ENCODE results near the gene PROSER3.
A peak's percentile ranks its signal among the peaks of the same experiment; 100 is the strongest.

Gene PROSER3

DNA sequence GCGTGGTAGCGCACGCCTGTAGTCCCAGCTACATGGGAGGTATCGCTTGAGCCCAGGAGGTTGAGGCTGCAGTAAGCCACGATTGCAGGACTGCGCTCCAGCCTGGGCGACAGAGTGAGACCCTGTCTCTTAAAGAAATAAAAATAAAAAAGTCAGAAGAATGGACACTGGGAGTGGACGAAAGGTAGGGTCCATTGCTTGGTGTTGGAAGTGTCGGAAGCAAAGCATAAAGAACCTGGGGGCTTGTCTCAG is 17.0 kb downstream of the PROSER3 start:
- peak overlapping the region; percentile 87 for H3K4me3 ChIP-seq (replicated peaks; ENCODE audit: insufficient read depth, low read length)
- no peak for TF ChIP-seq SPI1 (IDR thresholded peaks at IDR 0.05; ENCODE audit: borderline replicate concordance, low read depth)
- no peak for TF ChIP-seq GABPA (IDR thresholded peaks at IDR 0.05; ENCODE audit: low read depth)
- TF ChIP-seq CTCF (IDR thresholded peaks at IDR 0.05; ENCODE audit: insufficient read depth, low read length): no peak
- TF ChIP-seq REST (IDR thresholded peaks at IDR 0.05; ENCODE audit: insufficient replicate concordance, low read depth): no peak
- no peak for TF ChIP-seq POLR2AphosphoS5 (IDR thresholded peaks at IDR 0.05; ENCODE audit: low read depth)
- no peak overlapping the region for H3K27ac ChIP-seq (replicated peaks)
- DNase-seq (ENCODE audit: low read depth in 1 of 2, low spot score in 1 of 2): no peak
- no peaks in the 10 kb centered on the region for H3K27me3 ChIP-seq (ENCODE audit: insufficient read depth, poor library complexity, severe bottlenecking)

DNA sequence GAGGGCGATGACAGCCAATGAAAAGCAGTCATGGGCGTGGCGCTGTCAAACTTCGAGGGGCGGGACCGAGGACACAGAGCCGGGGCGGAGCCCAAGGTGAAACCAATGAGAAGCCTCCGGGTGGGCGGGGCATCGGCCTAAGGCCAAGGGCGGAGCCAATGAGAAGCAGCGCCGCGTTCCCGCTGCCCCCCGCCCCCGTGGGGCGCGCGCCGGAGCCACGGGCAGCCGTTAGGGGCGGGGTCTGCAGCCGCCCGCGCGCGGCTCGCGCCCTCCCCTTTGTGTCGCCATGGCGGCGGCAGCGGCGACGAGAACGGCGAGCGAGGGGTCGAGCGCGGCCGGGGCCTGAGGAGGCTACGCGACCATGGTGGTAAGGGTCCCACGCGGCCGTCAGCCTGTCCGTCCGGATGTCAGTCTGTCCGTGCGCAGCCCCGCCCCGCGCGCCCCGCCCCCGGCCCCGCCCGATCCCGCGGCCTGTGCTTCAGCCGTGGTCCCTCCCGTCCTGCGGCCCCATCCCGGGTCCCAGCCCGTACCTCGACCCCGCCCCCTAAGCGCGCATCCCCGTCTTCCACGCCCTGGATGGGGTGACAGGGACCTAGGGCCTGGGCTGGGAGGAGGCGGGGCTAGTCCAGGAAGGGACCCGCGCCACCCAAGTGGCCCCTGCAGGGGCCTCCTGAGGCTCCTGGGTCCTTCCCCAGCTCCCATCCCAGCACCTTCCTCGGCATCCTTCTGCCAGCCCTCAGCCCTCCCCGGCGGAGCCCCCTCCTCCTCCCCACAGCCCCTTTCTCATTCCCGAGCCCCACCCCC is 17.5 kb downstream of the PROSER3 start, which contains the start of gene ARHGAP33:
Gene ARHGAP33 (plus strand): TSS at position 267 of the 804 bp plus-strand sequence. CDS start 95 bp downstream, at position 362.
- Histone ChIP-seq H3K27me3 (ENCODE audit: insufficient read depth, poor library complexity, severe bottlenecking) (no peaks in the 10 kb centered on the region), H3K27ac (replicated peaks) (peak within 1 kb of the TSS; percentile 43), H3K4me3 (replicated peaks; ENCODE audit: insufficient read depth, low read length) (peak within 1 kb of the TSS; percentile 87)
- DNase-seq (ENCODE audit: low read depth in 1 of 2, low spot score in 1 of 2): peak; percentile 90 to 99
- no peak for TF ChIP-seq REST (IDR thresholded peaks at IDR 0.05; ENCODE audit: insufficient replicate concordance, low read depth)
- no peak for TF ChIP-seq POLR2AphosphoS5 (IDR thresholded peaks at IDR 0.05; ENCODE audit: low read depth)
- no peak for TF ChIP-seq GABPA (IDR thresholded peaks at IDR 0.05; ENCODE audit: low read depth)
- TF ChIP-seq CTCF (IDR thresholded peaks at IDR 0.05; ENCODE audit: insufficient read depth, low read length): no peak
- no peak for TF ChIP-seq SPI1 (IDR thresholded peaks at IDR 0.05; ENCODE audit: borderline replicate concordance, low read depth)

GRCh38 chr19:35776102-35776788 is 18.3 kb downstream of the PROSER3 start:
- Histone ChIP-seq H3K27me3 (ENCODE audit: insufficient read depth, poor library complexity, severe bottlenecking) (no peaks in the 10 kb centered on the region), H3K27ac (replicated peaks) (no peak overlapping the region), H3K4me3 (replicated peaks; ENCODE audit: insufficient read depth, low read length) (peak overlapping the region; percentile 87)
- TF ChIP-seq GABPA (IDR thresholded peaks at IDR 0.05; ENCODE audit: low read depth): no peak
- no peak for TF ChIP-seq POLR2AphosphoS5 (IDR thresholded peaks at IDR 0.05; ENCODE audit: low read depth)
- TF ChIP-seq CTCF (IDR thresholded peaks at IDR 0.05; ENCODE audit: insufficient read depth, low read length): no peak
- no peak for TF ChIP-seq REST (IDR thresholded peaks at IDR 0.05; ENCODE audit: insufficient replicate concordance, low read depth)
- TF ChIP-seq SPI1 (IDR thresholded peaks at IDR 0.05; ENCODE audit: borderline replicate concordance, low read depth): no peak
- no peak for DNase-seq (ENCODE audit: low read depth in 1 of 2, low spot score in 1 of 2)
